CD4-positive, alpha-beta T cell treated with Interleukin-6 for 4 hours (primary cell): ENCODE measurements around the gene CABLES1.
"Not testable (repeated sequence)": the region's sequence is repeated elsewhere in the genome, so short reads cannot be mapped to it uniquely, and the experiment has no call there.

Source experiments
- DNase-seq: peaks from one replicate; pipeline ENCODE4 v3.0.0-alpha.2; 2020; ENCODE audit warnings: mixed read lengths

The CABLES1 gene

DNA sequence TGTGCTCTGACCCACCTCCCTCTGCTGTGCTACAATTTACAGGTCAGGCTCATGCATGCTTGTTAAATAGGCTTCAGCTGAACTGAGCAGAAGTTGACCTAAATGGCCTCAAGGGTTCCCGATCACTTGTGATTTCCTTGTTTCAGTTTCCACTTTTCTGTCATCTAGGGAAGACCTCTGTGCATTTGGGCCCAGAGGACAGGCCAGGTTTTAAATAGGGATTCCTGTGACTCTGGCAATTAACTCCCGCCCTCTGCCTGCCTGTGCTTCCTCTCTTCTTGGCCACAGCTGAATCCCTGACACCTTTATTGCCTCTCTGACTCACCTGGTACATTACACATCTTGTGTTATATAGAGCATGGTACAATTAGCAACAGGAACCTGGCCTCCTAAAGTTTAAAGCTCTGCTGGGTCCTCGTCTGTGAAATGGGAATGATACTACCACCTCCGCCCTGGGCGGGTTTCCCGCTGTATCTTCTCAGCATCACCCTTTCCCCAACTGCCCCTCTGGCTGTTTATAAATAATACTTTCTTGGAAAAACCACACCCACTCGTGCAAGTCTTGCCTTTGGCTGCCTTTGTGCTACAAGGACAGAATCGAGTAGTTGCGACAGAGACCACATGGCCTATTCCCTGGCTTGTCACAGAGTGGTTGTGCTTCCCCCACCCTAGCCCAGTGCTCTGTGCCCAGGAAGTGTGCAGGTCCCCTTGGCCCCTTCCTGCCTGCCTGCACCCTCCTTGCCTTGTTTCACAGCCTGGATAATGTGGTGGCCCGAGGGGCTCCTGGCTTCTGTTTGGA is 7.9 kb downstream of the CABLES1 start:
- no peak for DNase-seq

DNA sequence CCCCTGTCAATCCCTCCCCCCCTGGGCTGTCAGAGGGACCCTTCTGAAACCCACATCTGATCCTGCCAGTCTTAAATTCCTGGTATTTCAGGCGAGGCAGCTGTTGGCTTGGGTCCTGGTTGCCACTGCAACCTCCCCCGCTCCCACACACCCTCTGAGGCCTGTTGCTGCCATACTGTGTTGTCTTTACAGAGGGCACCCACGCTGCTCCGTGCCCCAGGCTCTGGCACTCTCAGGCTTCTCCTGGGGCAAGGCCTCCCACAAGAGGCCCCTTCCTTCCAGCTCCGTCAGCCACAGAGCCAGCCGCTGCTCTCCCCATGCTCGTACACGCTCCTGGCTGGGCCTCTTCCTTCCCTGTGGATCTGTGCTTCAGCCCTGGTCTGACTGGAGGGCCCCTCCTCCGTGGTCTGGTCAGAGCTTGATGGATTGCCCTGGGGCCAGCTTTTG is 8.6 kb downstream of the CABLES1 start:
- DNase-seq: no peak

DNA sequence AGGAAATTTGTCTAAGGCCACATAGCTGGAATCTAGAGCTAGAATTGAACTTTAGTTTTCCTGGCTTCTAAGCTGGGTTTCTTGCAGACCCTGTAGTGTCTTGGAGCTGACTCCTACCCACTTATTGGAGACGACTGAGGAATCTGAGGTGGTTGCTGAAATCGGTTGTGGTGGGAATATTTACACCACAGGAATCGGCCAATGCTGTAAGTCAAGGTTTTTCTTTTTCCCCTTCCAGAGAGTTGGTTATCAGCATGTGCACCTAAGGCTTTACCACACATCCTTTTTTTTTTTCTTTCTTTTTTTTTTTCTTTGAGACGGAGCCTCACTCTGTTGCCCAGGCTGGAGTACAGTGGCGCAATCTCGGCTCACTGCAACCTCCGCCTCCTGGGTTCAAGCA is 9.4 kb downstream of the CABLES1 start:
- no peak for DNase-seq

DNA sequence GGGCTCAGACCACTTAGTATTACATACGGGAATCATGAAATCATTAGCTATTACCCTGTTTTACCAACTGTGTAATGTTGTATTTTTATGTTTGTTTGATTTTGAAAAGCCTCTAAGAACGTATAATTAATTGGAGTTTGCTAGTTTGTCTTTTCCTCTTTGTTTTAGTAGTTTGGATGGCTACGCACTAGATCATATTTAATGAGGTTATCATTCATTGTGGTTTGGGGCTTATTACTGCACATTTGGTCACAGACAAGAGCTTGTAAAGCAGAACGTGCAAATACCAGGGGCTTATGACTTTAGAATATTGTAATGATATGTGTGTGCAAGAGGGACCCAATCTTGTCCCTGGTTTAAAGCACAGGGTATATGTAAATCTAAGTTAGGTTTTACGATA is 10.3 kb downstream of the CABLES1 start:
- DNase-seq: no peak

DNA sequence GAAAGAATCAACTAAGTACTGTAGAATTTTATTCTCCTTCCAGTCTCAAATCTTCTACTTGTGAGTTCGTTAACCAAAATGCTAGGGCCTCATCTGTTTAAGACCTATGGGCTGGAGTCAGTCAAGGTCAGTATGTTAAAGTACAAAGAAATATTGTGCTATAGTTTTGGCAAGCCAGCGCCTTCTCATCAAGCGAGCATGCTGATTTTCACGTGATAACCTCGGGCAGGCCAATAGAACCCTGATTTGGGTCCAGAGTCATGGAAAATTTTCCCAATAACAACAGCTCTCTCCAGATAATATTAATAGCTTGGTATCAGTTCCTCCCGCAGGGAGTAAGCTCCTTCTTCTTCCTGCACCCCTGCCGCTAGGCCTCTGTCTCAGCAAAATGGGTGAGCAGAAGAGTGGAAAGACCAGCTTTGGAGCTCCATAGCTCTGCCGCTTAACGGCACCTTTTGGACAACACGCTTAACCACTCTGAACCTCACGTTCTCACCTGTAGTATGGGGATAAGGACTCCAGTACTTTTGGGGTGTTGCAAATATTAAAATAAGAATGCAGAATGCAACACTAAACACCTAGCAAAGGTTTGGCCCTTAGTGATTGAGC is 11.7 kb downstream of the CABLES1 start:
- no peak for DNase-seq

DNA sequence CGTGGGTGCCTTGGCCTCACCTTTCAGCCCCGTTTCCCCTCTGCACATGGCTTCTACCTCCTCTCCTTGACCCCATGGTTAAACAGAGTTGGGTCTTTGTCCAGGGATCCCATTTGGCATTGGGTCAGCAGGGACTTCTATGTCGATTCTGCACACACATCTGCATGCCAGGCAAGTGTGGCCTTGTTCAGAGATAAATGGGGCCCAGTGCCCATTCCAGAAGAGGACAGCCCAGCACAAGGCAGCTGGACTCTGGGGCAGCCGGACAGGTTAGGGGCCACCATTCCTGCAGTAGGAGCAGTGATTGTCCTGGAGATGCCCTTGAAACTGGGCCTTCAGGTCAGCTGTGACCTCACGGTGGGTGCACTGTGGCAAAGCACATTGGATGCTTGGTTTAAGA is 13.1 kb downstream of the CABLES1 start:
- no peak for DNase-seq

DNA sequence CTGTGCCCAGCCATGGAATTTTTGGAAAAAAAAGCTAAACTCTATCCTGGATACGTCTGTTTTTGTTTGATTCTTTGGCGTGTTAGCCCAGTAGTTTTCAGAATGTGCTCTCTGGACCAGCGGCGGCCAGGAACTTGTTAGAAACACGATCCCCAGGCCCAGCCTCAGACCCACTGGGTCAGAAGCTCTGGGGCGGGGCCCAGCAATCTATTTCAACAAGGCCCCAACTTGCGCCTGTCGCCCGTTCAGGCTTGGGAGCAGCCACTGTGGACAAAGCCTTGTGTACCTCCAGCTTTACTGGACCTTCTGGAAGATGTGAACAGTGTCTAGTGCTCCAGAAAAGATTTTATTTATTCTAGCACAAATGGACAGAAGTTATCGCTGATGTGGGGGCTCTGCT is 14.3 kb downstream of the CABLES1 start:
- DNase-seq: no peak

DNA sequence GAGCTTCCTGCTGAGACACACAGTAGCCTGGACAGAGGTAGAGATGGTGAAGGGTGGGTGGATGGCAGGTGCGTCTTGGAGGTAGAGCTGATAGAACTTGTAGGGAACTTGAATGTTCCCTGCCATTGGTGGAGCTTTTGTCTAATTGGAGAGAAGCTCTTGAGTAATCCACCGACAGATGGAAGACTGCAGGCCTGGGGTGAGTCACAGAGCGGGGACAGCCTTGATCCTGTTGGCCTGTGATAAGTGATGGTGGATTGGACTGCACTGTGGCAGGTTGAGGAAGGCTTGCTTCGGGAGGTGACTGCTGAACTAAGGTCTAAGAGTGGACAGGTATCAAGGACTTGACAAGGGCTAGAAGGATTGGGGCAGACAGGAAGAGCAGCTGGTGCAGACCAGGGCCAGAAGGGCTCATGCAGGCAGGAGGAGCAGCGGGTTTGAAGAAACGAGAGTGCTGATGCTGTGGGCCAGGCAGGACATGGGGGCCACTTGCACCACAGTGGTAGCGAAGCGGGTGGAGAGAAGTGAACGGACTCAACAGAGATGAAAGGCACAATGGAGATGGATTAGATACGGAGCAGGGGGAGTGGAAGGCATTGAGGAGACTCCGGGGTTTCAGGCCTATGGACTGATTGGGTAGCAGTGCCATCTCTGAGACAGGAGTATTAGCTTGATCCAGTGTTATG is 16.3 kb downstream of the CABLES1 start:
- DNase-seq: no peak

DNA sequence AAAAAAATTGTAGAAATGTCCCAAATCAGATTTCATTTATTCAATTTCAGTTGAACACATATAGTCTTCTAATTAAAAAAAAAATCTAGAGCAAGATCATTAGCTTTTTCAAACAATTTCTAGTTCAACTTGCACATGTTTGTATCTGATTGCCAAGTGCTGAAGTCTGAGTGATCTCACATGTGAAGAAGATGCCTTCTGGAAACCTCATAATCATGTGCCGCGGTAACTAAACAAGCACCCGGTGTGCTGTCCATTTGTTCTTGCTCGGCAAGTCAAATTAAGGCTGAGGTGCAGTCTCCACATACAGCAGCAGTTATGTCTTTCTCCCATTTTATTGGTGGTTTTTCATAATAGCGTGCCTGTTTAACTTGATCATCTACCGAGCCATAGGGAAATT is 18.7 kb downstream of the CABLES1 start:
- DNase-seq: no peak

DNA sequence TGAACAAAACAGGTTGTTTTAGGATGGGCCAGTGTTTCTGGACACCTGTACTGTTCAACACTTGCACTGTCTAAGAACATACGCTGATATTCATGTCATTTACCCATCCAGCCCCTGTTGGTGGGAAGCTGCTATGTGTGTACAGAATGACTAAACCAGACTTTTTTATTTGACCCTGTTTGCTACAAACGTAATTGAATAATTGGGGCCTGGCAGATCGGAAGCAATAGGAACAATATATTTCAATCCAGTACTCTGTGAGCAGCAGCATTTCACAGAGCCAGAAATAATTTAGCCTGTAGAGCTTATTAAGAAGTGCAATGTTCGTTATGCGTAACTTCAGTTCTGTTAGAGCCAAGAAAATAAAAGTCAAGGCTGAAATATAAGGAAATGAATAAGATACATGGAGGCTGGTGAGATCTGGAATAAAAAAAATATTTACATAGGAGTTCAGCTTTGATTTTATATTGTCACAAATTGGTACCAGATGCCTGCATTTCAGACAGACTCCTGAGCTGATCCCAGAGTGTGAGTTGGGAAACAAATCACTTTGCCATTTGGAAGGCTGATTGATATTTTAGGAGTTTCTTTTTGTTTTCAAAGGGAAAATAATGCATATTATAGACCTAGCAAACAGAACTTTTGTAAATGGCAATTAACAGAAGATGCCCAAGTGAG is 19.7 kb downstream of the CABLES1 start:
- DNase-seq: no peak

DNA sequence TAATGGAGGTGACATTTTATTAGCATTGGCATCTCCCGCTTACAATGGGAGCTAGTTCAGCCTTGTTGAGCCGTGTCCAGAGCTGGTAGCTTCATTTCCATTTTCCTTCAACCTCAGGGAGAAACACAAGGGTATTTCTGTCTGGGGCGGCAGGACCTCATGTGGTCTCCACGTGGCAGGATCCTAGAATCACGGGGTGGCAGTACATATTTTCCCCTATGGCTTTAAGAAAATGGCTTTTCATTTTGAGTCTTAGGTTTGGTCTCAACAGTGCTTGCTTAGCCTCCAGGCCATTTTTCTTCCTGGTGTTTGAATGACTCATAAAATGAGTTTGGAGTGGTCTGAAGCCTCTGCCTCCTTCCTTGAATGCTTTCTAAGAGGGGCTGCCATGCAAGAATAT is 20.3 kb downstream of the CABLES1 start:
- DNase-seq: no peak

DNA sequence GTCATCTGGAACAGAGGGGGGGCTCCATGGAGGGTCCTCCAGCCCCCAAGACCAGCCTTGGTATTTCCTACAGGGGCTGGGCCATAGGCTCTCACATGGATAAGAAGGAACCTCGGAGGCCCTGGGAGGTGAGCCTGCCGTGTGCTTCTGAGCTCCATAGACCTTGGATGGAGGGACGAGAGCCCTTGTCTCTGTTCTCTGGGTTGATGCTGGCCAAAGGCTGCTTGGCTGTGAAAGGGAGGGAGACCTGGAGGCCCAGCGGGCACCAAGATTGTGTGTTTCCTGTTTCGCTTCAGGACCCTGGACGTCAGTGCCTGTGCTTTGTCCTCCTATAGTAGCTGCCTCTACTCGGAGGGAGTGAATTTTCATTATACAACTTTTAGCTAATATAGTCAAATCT is 20.8 kb downstream of the CABLES1 start:
- no peak for DNase-seq

DNA sequence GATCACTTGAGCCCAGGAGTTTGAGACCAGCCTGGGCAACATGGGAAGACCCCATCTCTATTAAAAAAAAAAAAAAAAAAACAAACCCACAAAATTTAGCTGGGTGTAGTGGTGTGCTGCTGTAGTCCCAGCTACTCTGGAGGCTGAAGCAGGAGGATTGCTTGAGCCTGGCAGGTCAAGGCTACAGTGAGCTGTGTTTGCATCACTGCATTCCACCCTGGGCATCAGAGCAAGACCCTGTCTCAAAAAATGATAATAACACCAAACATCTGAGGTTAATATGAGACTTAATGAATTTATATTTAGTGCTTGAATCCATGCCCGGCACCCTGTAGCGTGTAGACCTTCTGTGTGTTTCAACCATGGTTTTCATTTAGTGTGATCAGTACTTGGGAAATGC is 22.8 kb downstream of the CABLES1 start:
- DNase-seq: no peak

DNA sequence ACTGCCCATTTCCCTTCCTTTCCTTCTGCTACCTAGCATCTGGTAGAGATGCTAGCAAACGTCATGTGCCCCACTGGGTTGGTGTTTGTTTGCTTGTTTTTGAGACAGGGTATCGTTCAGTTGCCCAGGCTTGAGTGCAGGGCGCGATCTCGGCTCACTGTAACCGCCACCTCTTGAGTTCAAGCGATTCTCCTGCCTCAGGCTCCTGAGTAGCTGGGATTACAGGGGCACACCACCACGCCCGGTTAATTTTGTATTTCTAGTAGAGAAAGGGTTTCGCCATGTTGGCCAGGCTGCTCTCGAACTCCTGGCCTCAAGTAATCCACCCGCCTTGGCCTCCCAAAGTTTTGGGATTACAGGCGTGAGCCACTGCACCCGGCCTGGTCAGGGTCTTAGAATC is 23.6 kb downstream of the CABLES1 start:
- DNase-seq: not testable (repeated sequence)

DNA sequence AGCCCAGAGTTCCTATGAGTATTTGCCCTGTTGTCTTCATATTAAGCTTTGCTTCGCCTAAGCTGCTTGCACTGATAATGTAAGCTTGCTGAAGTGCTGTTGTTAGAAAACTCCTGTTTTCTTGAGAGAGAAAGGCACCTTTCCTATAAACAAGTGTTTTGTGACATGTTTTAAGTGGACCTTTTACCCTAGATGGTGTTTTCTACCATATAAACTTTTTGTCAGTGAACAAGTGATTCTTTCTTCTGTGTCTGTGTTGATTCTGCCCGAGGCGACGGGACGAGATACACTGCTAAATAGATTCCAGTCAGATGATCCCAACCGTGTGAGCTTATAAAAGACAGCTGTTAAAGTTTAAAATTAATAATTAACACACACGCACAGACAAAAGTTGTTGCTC is 24.1 kb downstream of the CABLES1 start:
- no peak for DNase-seq

DNA sequence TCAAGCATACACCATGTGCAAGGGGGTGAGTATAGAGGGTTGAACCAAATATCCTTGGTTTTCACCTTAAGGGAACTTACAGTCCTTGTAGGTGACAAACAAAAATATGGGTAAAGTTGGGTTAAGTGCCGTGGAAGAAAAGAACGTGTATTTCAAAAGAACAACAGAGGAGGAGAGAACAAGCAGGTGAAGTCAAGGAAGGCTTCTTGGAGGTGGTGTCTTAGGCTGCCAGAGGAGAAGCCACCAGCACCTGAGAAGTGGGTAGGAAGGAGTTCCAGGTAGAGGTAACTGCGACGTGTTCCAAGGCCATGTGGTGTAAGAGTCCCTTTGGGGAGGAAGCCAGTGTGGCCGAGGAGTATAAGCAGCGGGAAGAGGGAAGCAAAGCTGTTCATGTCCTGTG is 27.2 kb downstream of the CABLES1 start:
- DNase-seq: no peak

DNA sequence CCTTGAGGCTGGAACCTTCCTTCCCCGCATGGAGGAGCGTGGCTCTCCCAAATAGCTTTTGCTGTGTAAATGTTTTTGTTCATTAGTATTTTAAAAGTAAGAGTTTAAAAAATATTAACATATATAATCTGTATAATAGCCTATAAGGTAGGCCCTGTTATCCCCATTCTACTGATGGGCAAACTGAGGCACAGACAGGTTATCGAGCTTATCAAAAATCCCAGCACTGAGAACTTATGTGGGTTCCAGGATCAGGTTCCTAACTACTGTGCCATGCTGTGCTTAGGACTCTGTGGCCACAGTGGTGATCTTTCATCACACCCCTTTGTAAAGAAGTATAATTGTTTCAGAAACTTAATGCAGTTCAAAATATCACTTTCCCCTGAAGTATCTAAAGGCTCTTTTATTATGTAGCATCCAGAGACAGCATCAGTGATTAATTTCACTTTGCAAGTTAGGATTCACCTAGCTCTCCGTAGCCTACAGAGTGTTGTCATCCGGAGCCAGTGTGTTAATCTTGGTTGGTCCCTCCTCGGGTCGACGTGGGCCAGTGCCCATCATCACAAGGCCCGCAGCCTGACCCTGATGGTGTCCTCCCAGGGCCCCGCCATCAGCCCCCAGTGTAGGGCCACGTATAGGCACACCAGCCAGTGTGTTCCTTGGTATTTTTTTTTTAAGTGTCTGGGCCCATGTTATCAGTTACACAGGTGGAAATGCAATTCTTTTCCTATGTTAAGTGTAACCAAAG is 28.7 kb downstream of the CABLES1 start:
- DNase-seq: no peak

DNA sequence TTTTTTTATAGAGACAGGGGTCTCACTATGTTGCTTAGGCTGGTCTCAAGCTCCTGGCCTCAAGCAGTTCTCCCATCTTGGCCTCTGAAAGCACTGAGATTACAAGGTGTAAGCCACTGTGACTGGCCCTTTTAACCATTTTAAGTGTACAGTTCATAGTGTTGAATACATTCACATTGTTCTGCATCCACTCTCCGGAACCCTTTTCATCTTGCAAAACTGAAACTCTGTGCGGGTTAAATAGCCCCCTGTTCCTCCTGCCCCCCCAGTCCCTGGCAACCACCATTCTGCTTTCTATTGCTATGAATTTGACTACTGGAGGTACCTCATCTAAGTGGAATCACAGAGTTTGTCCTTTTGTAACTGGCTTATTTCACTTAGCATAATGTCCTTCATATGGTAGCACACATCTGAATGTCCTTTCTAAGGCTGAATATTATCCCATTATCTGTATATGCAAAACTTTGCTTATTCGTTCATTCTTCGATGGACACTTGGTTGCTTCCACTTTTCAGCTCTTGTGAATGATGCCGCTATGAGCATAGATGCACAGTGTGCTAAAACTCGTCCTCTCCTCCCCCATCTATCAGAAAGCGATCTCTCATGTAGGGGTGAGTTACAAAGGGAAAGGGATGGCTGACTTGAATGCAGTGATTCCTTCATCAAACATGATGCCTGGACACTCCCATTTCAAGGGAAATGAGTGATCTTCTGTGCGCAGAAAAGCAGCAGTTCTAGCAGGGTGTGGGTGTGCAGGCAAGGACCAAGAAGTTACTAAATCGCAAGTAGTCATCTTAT is 30.2 kb downstream of the CABLES1 start:
- no peak for DNase-seq

DNA sequence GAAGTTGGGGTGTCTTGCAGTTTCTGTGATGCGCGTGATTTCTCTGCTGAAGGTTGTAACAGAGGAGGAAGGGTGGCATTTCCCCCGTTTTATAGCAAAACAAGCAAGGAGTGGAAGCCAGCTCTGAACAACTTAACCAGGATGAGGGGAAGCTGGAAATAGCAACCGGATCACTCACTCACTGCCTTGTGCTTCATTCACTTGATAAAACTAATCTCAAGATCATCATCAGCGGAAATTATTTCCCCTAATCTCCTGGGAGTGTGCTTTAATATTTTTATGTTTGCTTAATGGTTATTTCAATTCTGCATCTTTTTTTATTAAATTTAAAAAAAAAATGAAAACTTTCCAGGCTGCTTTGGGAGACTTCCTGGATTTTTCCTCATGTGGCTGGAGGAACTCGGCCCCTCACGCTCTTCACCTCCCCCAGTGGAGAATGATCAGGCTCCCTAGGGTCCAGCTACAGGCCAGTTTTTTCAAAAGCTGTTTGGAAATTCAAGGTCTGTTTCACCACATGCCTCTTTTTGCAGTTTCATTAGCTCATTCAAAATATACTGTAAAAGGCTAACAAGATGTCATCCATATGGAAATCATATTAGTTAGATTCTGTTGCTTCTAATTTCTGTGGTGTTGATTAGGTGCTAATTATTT is 31.7 kb downstream of the CABLES1 start:
- no peak for DNase-seq

DNA sequence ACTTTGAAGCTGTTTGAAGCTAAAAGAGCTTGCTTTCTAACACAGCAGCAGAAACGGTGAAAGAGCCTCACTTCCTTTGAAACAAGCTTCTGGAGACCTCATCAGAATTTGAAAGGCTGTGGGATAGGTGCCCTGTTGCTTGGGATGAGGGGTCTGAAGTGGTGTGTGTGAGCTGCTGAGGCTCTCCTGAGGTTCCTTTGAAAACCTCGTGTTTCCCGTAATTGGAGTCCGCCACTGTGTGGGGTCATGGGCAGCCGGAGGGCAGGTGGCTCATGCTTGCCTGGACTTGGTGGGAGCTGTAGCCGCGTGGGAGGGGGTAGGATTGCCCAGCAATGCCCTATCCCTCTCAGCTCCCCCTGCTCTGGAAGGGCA is 34.4 kb downstream of the CABLES1 start:
- no peak for DNase-seq

DNA sequence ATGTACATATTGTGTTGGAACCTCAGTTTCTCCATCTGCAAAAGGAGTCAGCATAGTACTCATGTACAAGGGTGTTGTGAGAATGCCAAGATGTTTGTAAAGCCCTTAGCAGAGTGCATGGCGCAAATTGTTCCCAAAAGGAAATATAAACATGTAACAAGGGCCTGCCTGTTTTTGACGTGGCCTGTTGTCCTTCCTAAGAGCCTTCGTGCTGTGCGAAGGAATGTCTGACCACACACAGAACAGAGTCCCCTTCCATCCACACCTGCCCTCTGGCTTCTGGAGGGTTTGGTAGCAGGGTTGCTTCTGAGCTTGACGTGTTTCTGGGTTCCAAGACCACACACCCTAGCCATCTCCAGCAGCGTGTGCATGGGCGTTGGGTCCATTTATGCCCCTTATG is 34.9 kb downstream of the CABLES1 start:
- DNase-seq: no peak
